Activated CD4-positive, alpha-beta T cell treated with anti-CD3 and anti-CD28 coated beads, Interleukin-2, amount 10 ng/mL, durations not matched to agents 7 days and 5 days (primary cell): ENCODE results near the gene ACKR2. TPM values are rescaled to one million over a fixed set of nuclear protein-coding genes. Genes with fewer than 3 reads are reported as not detected.

Experiments
- CTCF ChIA-PET: fragments of 350-600 bp; sonication (Branson Sonifier 250); formaldehyde crosslinking; loops from one replicate; lab custom pipeline; 2021; ENCODE audit warnings: antibody characterized with exemption; lab: Charles Lee
- POLR2A ChIA-PET: fragments of 350-600 bp; sonication (Branson Sonifier 250); formaldehyde crosslinking; loops from one replicate; lab custom pipeline; 2021; ENCODE audit warnings: antibody characterized with exemption; lab: Charles Lee
- DNase-seq: peaks from one replicate; pipeline ENCODE4 v3.0.0-alpha.2; 2020
- H3K27ac Mint-ChIP-seq: one replicate; pipeline ENCODE4 v1.8.0; 2021; ENCODE audit warnings: mild to moderate bottlenecking, moderate library complexity, mixed read lengths
- H3K27me3 Mint-ChIP-seq: one replicate; pipeline ENCODE4 v1.8.0; 2021; ENCODE audit warnings: mixed read lengths
- H3K36me3 Mint-ChIP-seq: one replicate; pipeline ENCODE4 v1.8.0; 2021; ENCODE audit warnings: low read depth, mixed read lengths
- H3K4me1 Mint-ChIP-seq: one replicate; pipeline ENCODE4 v1.8.0; 2021; ENCODE audit warnings: mixed read lengths
- H3K4me3 Mint-ChIP-seq: one replicate; pipeline ENCODE4 v1.8.0; 2021; ENCODE audit warnings: mild to moderate bottlenecking, moderate library complexity, mixed read lengths
- H3K9me3 Mint-ChIP-seq: one replicate; pipeline ENCODE4 v1.8.0; 2021; ENCODE audit warnings: mixed read lengths
- total RNA-seq, 2 experiments: library from RNA; stranded (reverse); gene quantifications; one replicate each; pipeline ENCODE4 v1.2.3, GENCODE V29; 2021

The ACKR2 gene
- total RNA-seq = under 1 TPM; 0.40 to 0.73 TPM

- no peak for DNase-seq
- Mint-ChIP-seq H3K9me3 (no peaks in the 10 kb centered on the region), H3K4me1 (peaks cover 10% of the 10 kb centered on the region), H3K27me3 (peaks cover 34% of the 10 kb centered on the region), H3K36me3 (peaks cover 2% of the 10 kb centered on the region), H3K4me3 (no peak within 1 kb of the TSS), H3K27ac (no peak within 1 kb of the TSS)
- ChIA-PET POLR2A (no interaction called here), CTCF (interaction anchor here (1.7 kb wide), 1 partner anchor 23 kb away, joined by 4 read pairs; no protein-coding TSS in a partner anchor)
These were observed at the start of gene ACKR2 for GRCh38 chr3:42809202-42809601. Gene ACKR2, plus strand, starts transcription at chr3:42809445. Its CDS starts 55,058 bp downstream, at chr3:42864503.

GRCh38 chr3:42762046-42762724, 47.1 kb upstream of the ACKR2 start:
- DNase-seq = no peak
- POLR2A ChIA-PET = no interaction called here
- Mint-ChIP-seq H3K36me3 (no peaks in the 10 kb centered on the region), H3K4me1 (no peaks in the 10 kb centered on the region), H3K27ac (no peak overlapping the region), H3K9me3 (no peaks in the 10 kb centered on the region), H3K4me3 (no peak overlapping the region), H3K27me3 (peaks cover 12% of the 10 kb centered on the region)
- CTCF ChIA-PET = interaction anchor here (0.8 to 1.3 kb wide), 4 partner anchors 8 to 148 kb away, joined by 3 to 4 read pairs (median 3); no protein-coding TSS in a partner anchor

- Mint-ChIP-seq H3K27ac (no peak overlapping the region), H3K4me3 (no peak overlapping the region), H3K27me3 (peaks cover 12% of the 10 kb centered on the region), H3K4me1 (no peaks in the 10 kb centered on the region), H3K36me3 (no peaks in the 10 kb centered on the region), H3K9me3 (no peaks in the 10 kb centered on the region)
- ChIA-PET POLR2A (no interaction called here), CTCF (no interaction called here)
- DNase-seq = no peak
These were observed 46.2 kb upstream of the ACKR2 start for GRCh38 chr3:42763021-42763420.

DNA sequence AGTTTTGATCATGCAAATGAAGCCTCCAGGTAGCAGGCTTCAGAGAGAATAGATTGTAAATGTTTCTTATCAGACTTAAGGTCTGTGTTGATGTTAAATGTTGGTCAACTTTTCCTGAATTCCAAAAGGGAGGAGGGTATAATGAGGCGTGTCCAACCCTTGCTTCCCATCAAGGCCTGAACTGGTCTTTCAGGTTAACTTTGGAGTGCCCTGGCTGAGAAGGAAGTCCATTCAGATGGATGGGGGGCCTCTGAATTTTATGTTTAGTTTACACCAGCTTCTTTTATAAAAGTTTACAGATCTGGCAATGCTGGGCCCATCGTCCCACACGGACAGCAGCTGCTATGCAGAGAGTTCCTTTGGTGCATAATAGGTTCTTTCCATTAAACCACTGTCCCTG, 45.1 kb upstream of the ACKR2 start:
- Mint-ChIP-seq H3K36me3 (no peaks in the 10 kb centered on the region), H3K4me3 (no peak overlapping the region), H3K27me3 (peaks cover 5% of the 10 kb centered on the region), H3K9me3 (no peaks in the 10 kb centered on the region), H3K4me1 (no peaks in the 10 kb centered on the region), H3K27ac (no peak overlapping the region)
- POLR2A ChIA-PET = no interaction called here
- CTCF ChIA-PET = interaction anchor here (0.7 kb wide), 1 partner anchor 188 kb away, joined by 3 read pairs; no protein-coding TSS in a partner anchor
- no peak for DNase-seq

GRCh38 chr3:42764561-42765295, 44.5 kb upstream of the ACKR2 start:
- no peaks in the 10 kb centered on the region for H3K36me3 Mint-ChIP-seq
- DNase-seq = no peak
- peaks cover 5% of the 10 kb centered on the region for H3K27me3 Mint-ChIP-seq
- no peak overlapping the region for H3K27ac Mint-ChIP-seq
- ChIA-PET CTCF (interaction anchor here (0.7 kb wide), 1 partner anchor 189 kb away, joined by 3 read pairs; no protein-coding TSS in a partner anchor), POLR2A (no interaction called here)
- no peaks in the 10 kb centered on the region for H3K9me3 Mint-ChIP-seq
- no peak overlapping the region for H3K4me3 Mint-ChIP-seq
- no peaks in the 10 kb centered on the region for H3K4me1 Mint-ChIP-seq

GRCh38 chr3:42769477-42770131, 39.6 kb upstream of the ACKR2 start:
- CTCF ChIA-PET = interaction anchor here (0.9 kb wide), 1 partner anchor 8 kb away, joined by 3 read pairs; no protein-coding TSS in a partner anchor
- no peak for DNase-seq
- H3K27me3 Mint-ChIP-seq = peaks cover 9% of the 10 kb centered on the region
- H3K4me3 Mint-ChIP-seq = no peak overlapping the region
- H3K9me3 Mint-ChIP-seq = peaks cover 7% of the 10 kb centered on the region
- H3K4me1 Mint-ChIP-seq = peaks cover 21% of the 10 kb centered on the region
- no peaks in the 10 kb centered on the region for H3K36me3 Mint-ChIP-seq
- POLR2A ChIA-PET = no interaction called here
- no peak overlapping the region for H3K27ac Mint-ChIP-seq

GRCh38 chr3:42771271-42771670, 38.0 kb upstream of the ACKR2 start:
- no peak for DNase-seq
- ChIA-PET POLR2A (no interaction called here), CTCF (interaction anchor here (1.0 to 1.3 kb wide), 2 partner anchors 13 to 23 kb away, joined by 3 to 4 read pairs; no protein-coding TSS in a partner anchor)
- H3K4me3 Mint-ChIP-seq = no peak overlapping the region
- no peaks in the 10 kb centered on the region for H3K36me3 Mint-ChIP-seq
- H3K4me1 Mint-ChIP-seq = peaks cover 21% of the 10 kb centered on the region
- peaks cover 6% of the 10 kb centered on the region for H3K27me3 Mint-ChIP-seq
- H3K9me3 Mint-ChIP-seq = peaks cover 7% of the 10 kb centered on the region
- no peak overlapping the region for H3K27ac Mint-ChIP-seq

GRCh38 chr3:42772670-42773408, 36.4 kb upstream of the ACKR2 start, which contains the start of gene CCDC13:
Gene CCDC13, minus strand, starts transcription at chr3:42773253. Its CDS starts 14,908 bp downstream, at chr3:42758345.
- peak; percentile 93 for DNase-seq
- POLR2A ChIA-PET = no interaction called here
- Mint-ChIP-seq H3K36me3 (no peaks in the 10 kb centered on the region), H3K9me3 (peaks cover 7% of the 10 kb centered on the region), H3K4me3 (peak within 1 kb of the TSS; percentile 81), H3K27me3 (peaks cover 6% of the 10 kb centered on the region), H3K4me1 (peaks cover 21% of the 10 kb centered on the region), H3K27ac (peak within 1 kb of the TSS; percentile 87)
- CTCF ChIA-PET = no interaction called here

DNA sequence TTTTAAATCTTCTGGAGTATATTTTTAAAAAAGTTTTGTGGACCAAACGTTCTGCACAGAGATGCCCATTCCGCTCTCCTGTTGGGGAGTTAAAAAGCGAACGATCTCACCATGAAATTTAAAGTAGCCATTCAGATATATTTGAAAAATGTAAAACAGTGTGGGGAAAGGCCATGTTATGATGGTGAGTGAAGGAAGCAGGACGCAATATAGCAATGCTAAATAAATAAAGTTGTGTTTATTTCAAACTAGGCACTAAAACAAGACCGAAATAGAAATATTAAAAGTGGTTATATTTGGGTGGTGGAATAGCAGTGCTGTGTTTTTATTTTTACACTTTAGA, 35.9 kb upstream of the ACKR2 start:
- Mint-ChIP-seq H3K4me3 (peak overlapping the region; percentile 81), H3K27me3 (peaks cover 4% of the 10 kb centered on the region), H3K36me3 (no peaks in the 10 kb centered on the region), H3K4me1 (peaks cover 21% of the 10 kb centered on the region), H3K27ac (peak overlapping the region; percentile 87), H3K9me3 (peaks cover 7% of the 10 kb centered on the region)
- no peak for DNase-seq
- ChIA-PET CTCF (no interaction called here), POLR2A (no interaction called here)

GRCh38 chr3:42778644-42779043, 30.6 kb upstream of the ACKR2 start:
- no peak for DNase-seq
- ChIA-PET CTCF (interaction anchor here (0.9 to 2.4 kb wide), 3 partner anchors 61 to 103 kb away, joined by 4 to 12 read pairs (median 6); no protein-coding TSS in a partner anchor), POLR2A (no interaction called here)
- H3K9me3 Mint-ChIP-seq = no peaks in the 10 kb centered on the region
- no peak overlapping the region for H3K27ac Mint-ChIP-seq
- H3K27me3 Mint-ChIP-seq = no peaks in the 10 kb centered on the region
- peaks cover 10% of the 10 kb centered on the region for H3K36me3 Mint-ChIP-seq
- no peak overlapping the region for H3K4me3 Mint-ChIP-seq
- H3K4me1 Mint-ChIP-seq = peaks cover 7% of the 10 kb centered on the region

DNA sequence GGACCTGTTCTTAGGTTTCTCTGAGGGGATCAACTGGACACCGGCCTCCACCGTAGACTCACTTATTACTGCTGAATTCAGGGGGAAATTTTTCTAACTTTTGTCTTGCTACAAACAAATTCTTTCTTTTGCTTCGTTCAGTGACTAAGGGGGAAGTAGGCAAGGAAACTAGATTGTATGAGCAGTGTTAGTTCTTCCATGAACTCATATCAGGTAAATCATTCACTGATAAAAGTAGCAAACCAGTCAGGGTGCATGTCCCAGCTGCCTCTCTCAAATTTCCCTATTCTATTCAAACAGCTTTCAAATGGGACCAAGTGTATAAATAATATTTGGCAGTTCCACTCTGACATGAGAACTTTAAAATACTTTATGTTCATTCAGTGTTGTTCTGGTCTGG, 28.8 kb upstream of the ACKR2 start:
- H3K27ac Mint-ChIP-seq = no peak overlapping the region
- peaks cover 10% of the 10 kb centered on the region for H3K36me3 Mint-ChIP-seq
- POLR2A ChIA-PET = no interaction called here
- no peaks in the 10 kb centered on the region for H3K9me3 Mint-ChIP-seq
- peaks cover 1% of the 10 kb centered on the region for H3K4me1 Mint-ChIP-seq
- no peak overlapping the region for H3K4me3 Mint-ChIP-seq
- DNase-seq = no peak
- CTCF ChIA-PET = interaction anchor here (0.9 to 2.4 kb wide), 3 partner anchors 15 to 101 kb away, joined by 3 to 12 read pairs (median 6); no protein-coding TSS in a partner anchor
- H3K27me3 Mint-ChIP-seq = no peaks in the 10 kb centered on the region
